HL-60 (cell line): Measurements from ENCODE around the gene TLX1.

Experiments
- CTCF ChIP-seq: IDR thresholded peaks from one replicate; pipeline ENCODE4 v1.5.1; 2011; ENCODE audit warnings: low read length, control low read depth, inconsistent platforms; ENCODE audit not compliant: insufficient read depth
- POLR2AphosphoS5 ChIP-seq: IDR thresholded peaks from 2 replicates; pipeline ENCODE4 v1.6.1; 2012; ENCODE audit warnings: low read depth
- TF ChIP-seq, protein P1 (sequence below): IDR thresholded peaks from 2 replicates; pipeline ENCODE4 v1.6.1; 2012; ENCODE audit warnings: low read depth; ENCODE audit not compliant: insufficient replicate concordance

DNA sequence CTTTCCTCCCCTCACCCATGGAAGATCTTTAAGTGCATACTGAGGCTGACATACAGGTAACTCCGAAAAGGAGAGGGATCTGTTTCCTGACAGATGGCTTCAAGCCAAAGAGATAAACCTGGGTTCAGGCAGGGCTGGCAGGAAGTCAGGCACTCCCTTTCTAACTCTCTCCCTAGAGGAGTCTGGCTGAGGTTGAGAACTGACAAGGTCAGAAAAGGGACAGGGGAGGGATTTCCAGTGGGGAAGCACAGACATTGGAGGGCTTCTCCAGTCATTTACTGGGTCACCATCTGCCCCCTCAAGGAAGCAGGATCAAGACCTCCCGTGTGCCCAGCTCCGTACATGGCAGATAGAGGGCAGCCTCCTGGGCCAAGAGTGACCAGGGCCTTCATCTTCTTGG, 31.6 kb downstream of the TLX1 start:
- no peak for TF ChIP-seq CTCF
- no peak for TF ChIP-seq POLR2AphosphoS5
- TF ChIP-seq, protein P1, sequence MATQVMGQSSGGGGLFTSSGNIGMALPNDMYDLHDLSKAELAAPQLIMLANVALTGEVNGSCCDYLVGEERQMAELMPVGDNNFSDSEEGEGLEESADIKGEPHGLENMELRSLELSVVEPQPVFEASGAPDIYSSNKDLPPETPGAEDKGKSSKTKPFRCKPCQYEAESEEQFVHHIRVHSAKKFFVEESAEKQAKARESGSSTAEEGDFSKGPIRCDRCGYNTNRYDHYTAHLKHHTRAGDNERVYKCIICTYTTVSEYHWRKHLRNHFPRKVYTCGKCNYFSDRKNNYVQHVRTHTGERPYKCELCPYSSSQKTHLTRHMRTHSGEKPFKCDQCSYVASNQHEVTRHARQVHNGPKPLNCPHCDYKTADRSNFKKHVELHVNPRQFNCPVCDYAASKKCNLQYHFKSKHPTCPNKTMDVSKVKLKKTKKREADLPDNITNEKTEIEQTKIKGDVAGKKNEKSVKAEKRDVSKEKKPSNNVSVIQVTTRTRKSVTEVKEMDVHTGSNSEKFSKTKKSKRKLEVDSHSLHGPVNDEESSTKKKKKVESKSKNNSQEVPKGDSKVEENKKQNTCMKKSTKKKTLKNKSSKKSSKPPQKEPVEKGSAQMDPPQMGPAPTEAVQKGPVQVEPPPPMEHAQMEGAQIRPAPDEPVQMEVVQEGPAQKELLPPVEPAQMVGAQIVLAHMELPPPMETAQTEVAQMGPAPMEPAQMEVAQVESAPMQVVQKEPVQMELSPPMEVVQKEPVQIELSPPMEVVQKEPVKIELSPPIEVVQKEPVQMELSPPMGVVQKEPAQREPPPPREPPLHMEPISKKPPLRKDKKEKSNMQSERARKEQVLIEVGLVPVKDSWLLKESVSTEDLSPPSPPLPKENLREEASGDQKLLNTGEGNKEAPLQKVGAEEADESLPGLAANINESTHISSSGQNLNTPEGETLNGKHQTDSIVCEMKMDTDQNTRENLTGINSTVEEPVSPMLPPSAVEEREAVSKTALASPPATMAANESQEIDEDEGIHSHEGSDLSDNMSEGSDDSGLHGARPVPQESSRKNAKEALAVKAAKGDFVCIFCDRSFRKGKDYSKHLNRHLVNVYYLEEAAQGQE: no peak
